G401 (cell line): ENCODE results near the gene HOXD9. TPM values are rescaled to one million over a fixed set of nuclear protein-coding genes. Genes with fewer than 3 reads are reported as not detected.

ENCODE experiments used
- DNase-seq: peaks from one replicate; pipeline ENCODE4 v3.0.0-alpha.2; 2015; ENCODE audit warnings: low spot score
- in situ Hi-C: cut with HindIII; loops from 2 replicates; pipeline ENCODE4 v1.10.0; 2016; ENCODE audit warnings: low sequenced_read_pairs, mixed read lengths
- total RNA-seq: library from RNA; depleted of rRNA; stranded (reverse); fragments of >200 nt; shearing (Covaris generic); gene quantifications from 2 replicates; pipeline ENCODE4 v1.2.3, GENCODE V29; 2014

The HOXD9 gene
- total RNA-seq, 1 experiment from 2014 or later, result 10.6 TPM

- DNase-seq, result no peak
- in situ Hi-C loops, result no loop called here
These were observed 1.9 kb upstream of the HOXD9 start for GRCh38 chr2:176120364-176121189.

GRCh38 chr2:176121190-176122051 is 1.1 kb upstream of the HOXD9 start:
- DNase-seq, result no peak
- in situ Hi-C loops, result no loop called here

GRCh38 chr2:176122052-176122682 is 352 bp upstream of the HOXD9 start:
- in situ Hi-C loops, result no loop called here

GRCh38 chr2:176123411-176124109 is 1.0 kb downstream of the HOXD9 start:
- in situ Hi-C loops, result no loop called here
- no peak for DNase-seq

More at GRCh38 chr2:176122052-176122682, 352 bp upstream of the HOXD9 start:
- DNase-seq, result no peak

- in situ Hi-C loops, result no loop called here
- no peak for DNase-seq
These were observed 1.8 kb downstream of the HOXD9 start for GRCh38 chr2:176124110-176124946.

- no peak for DNase-seq
- in situ Hi-C loops, result no loop called here
These were observed 2.6 kb downstream of the HOXD9 start for GRCh38 chr2:176124947-176125771.

- no peak for DNase-seq
- in situ Hi-C loops, result no loop called here
These were observed 3.2 kb downstream of the HOXD9 start for GRCh38 chr2:176125772-176126054.

- in situ Hi-C loops, result no loop called here
- DNase-seq, result peak; percentile 66
These were observed 4.6 kb downstream of the HOXD9 start for GRCh38 chr2:176126929-176127773.

- in situ Hi-C loops, result no loop called here
- no peak for DNase-seq
These were observed 5.2 kb downstream of the HOXD9 start for GRCh38 chr2:176127774-176128072.

GRCh38 chr2:176128172-176128981 is 5.9 kb downstream of the HOXD9 start:
- DNase-seq, result no peak
- in situ Hi-C loops, result no loop called here

- no peak for DNase-seq
- in situ Hi-C loops, result no loop called here
These were observed 6.7 kb downstream of the HOXD9 start, which contains the start of gene HOXD8 for GRCh38 chr2:176128982-176129796. Gene HOXD8 (plus strand): TSS chr2:176129705. CDS start chr2:176130367, 662 bp downstream.

- no peak for DNase-seq
- in situ Hi-C loops, result no loop called here
These were observed 7.3 kb downstream of the HOXD9 start for GRCh38 chr2:176129813-176130146.

GRCh38 chr2:176130147-176130956 is 7.8 kb downstream of the HOXD9 start:
- in situ Hi-C loops, result no loop called here
- no peak for DNase-seq

GRCh38 chr2:176130957-176131847 is 8.7 kb downstream of the HOXD9 start:
- in situ Hi-C loops, result no loop called here
- no peak for DNase-seq
